ENCODE measurements around the gene PDP2. TPM values are rescaled to one million over a fixed set of nuclear protein-coding genes. Genes with fewer than 3 reads are reported as not detected.

Gene PDP2
- total RNA-seq, 2 donors from 2014 or later, result 4.8 to 6.2 TPM

- no peak for ATAC-seq (ENCODE audit: insufficient number of reproducible peaks, low FRiP score, low read depth)
- Histone ChIP-seq H3K27ac (no peak overlapping the region), H3K4me1 (ENCODE audit: control insufficient read depth in 1 of 2, low read depth in 2 of 2) (peaks cover 0 to 14% of the 10 kb centered on the region in 2 donors), H3K4me3 (no peak overlapping the region), H3K27me3 (replicated peaks; ENCODE audit: insufficient read depth) (no peaks in the 10 kb centered on the region), H3K36me3 (peaks cover 5% of the 10 kb centered on the region), H3K9me3 (no peaks in the 10 kb centered on the region)
- no peak for DNase-seq (ENCODE audit: low spot score)
- TF ChIP-seq, protein P1, sequence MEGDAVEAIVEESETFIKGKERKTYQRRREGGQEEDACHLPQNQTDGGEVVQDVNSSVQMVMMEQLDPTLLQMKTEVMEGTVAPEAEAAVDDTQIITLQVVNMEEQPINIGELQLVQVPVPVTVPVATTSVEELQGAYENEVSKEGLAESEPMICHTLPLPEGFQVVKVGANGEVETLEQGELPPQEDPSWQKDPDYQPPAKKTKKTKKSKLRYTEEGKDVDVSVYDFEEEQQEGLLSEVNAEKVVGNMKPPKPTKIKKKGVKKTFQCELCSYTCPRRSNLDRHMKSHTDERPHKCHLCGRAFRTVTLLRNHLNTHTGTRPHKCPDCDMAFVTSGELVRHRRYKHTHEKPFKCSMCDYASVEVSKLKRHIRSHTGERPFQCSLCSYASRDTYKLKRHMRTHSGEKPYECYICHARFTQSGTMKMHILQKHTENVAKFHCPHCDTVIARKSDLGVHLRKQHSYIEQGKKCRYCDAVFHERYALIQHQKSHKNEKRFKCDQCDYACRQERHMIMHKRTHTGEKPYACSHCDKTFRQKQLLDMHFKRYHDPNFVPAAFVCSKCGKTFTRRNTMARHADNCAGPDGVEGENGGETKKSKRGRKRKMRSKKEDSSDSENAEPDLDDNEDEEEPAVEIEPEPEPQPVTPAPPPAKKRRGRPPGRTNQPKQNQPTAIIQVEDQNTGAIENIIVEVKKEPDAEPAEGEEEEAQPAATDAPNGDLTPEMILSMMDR (IDR thresholded peaks at IDR 0.05), result no peak
Observed at GRCh38 chr16:66885491-66885890, 5.2 kb downstream of the PDP2 start.

DNA sequence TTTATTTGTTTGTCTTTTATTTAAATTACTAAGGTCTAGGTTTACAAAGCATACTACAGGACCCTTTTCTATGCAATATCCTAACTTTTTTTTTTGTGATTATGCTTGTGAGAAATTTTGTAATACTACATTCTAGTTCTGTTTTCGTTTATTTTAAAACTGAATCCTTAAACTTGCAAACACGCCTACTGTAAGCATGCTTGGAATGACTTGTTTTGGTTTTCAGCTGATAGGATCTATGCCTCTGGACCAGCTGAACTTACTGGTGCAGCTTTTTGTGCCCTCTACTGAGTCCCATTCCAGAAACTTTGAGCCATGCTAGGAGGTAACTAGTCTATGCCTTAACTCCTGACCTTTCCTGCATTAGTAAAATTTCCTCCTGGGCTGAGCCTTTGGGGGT is 6.0 kb downstream of the PDP2 start:
- Histone ChIP-seq H3K4me1 (ENCODE audit: control insufficient read depth in 1 of 2, low read depth in 2 of 2) (peaks cover 0 to 14% of the 10 kb centered on the region in 2 donors), H3K27ac (no peak overlapping the region), H3K27me3 (replicated peaks; ENCODE audit: insufficient read depth) (no peaks in the 10 kb centered on the region), H3K9me3 (no peaks in the 10 kb centered on the region), H3K36me3 (peaks cover 5% of the 10 kb centered on the region), H3K4me3 (no peak overlapping the region)
- DNase-seq (ENCODE audit: low spot score) (no peak), ATAC-seq (ENCODE audit: insufficient number of reproducible peaks, low FRiP score, low read depth) (no peak)
- TF ChIP-seq, protein P1 (IDR thresholded peaks at IDR 0.05), result no peak

DNA sequence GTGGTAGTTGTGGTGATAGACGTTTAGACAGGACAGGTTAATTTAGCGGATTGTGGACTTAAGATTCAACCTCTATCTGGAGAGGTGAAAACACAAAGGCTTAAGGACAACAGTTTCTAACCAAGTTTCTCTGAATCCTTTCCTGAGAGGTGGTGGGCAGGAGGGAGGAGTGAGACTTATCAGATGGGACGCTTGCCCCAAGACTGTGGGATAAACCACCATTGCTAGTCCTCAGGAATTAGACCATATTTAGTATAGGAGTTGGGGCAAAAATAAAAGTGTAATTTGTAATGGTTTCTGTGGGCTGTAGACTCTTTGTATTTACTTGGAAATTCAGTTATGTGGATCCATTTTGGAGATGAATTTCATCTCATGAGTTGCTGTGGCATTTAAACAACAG is 6.6 kb downstream of the PDP2 start:
- DNase-seq (ENCODE audit: low spot score) (no peak), ATAC-seq (ENCODE audit: insufficient number of reproducible peaks, low FRiP score, low read depth) (no peak)
- H3K36me3 ChIP-seq, result peaks cover 5% of the 10 kb centered on the region
- no peak overlapping the region for H3K4me3 ChIP-seq
- no peak overlapping the region for H3K27ac ChIP-seq
- no peaks in the 10 kb centered on the region for H3K27me3 ChIP-seq (replicated peaks; ENCODE audit: insufficient read depth)
- H3K4me1 ChIP-seq (ENCODE audit: control insufficient read depth in 1 of 2, low read depth in 2 of 2), result peaks cover 0 to 8% of the 10 kb centered on the region in 2 donors
- TF ChIP-seq, protein P1 (IDR thresholded peaks at IDR 0.05), result no peak
- no peaks in the 10 kb centered on the region for H3K9me3 ChIP-seq

- Histone ChIP-seq H3K27me3 (replicated peaks; ENCODE audit: insufficient read depth) (no peaks in the 10 kb centered on the region), H3K4me1 (ENCODE audit: control insufficient read depth in 1 of 2, low read depth in 2 of 2) (peaks cover 0 to 5% of the 10 kb centered on the region in 2 donors), H3K27ac (no peak overlapping the region), H3K36me3 (peaks cover 5% of the 10 kb centered on the region), H3K9me3 (no peaks in the 10 kb centered on the region), H3K4me3 (no peak overlapping the region)
- TF ChIP-seq, protein P1 (IDR thresholded peaks at IDR 0.05), result no peak
- ATAC-seq (ENCODE audit: insufficient number of reproducible peaks, low FRiP score, low read depth), result no peak
- DNase-seq (ENCODE audit: low spot score), result no peak
Observed at GRCh38 chr16:66888647-66889615, 8.6 kb downstream of the PDP2 start.

GRCh38 chr16:66889622-66890021 is 9.3 kb downstream of the PDP2 start:
- H3K27me3 ChIP-seq (replicated peaks; ENCODE audit: insufficient read depth), result no peaks in the 10 kb centered on the region
- DNase-seq (ENCODE audit: low spot score), result no peak
- H3K9me3 ChIP-seq, result no peaks in the 10 kb centered on the region
- H3K4me1 ChIP-seq (ENCODE audit: control insufficient read depth in 1 of 2, low read depth in 2 of 2), result peaks cover 0 to 5% of the 10 kb centered on the region in 2 donors
- TF ChIP-seq, protein P1 (IDR thresholded peaks at IDR 0.05), result no peak
- ATAC-seq (ENCODE audit: insufficient number of reproducible peaks, low FRiP score, low read depth), result no peak
- no peak overlapping the region for H3K4me3 ChIP-seq
- peaks cover 5% of the 10 kb centered on the region for H3K36me3 ChIP-seq
- no peak overlapping the region for H3K27ac ChIP-seq

All from thoracic aorta (tissue), 2 donors.